B cell (primary cell): ENCODE data around the gene SSUH2. TPM values are rescaled to one million over a fixed set of nuclear protein-coding genes. Genes with fewer than 3 reads are reported as not detected.

Experiments
- ATAC-seq: fragments of 200-7000 bp; cut with Tn5 transposase; one replicate; pipeline ENCODE4 v1.10.0; 2021; ENCODE audit warnings: low read depth, mild to moderate bottlenecking, moderate number of reproducible peaks, moderate library complexity
- CTCF ChIA-PET: fragments of 350-600 bp; sonication (Branson Sonifier 250); formaldehyde crosslinking; loops from one replicate; lab custom pipeline; 2021; ENCODE audit warnings: antibody characterized with exemption, inconsistent platforms; lab: Charles Lee
- POLR2A ChIA-PET: fragments of 350-600 bp; sonication (Branson Sonifier 250); formaldehyde crosslinking; loops from one replicate; lab custom pipeline; 2021; ENCODE audit warnings: antibody characterized with exemption; lab: Charles Lee
- DNase-seq: peaks from one replicate; pipeline ENCODE4 v3.0.0; 2013
- H2AFZ ChIP-seq: 2 replicates; pipeline ENCODE4 v1.6.1; 2012; ENCODE audit warnings: mild to moderate bottlenecking, low read depth, low read length; ENCODE audit not compliant: insufficient read depth, poor library complexity, severe bottlenecking
- H3K27ac ChIP-seq, 2 donors: 1 replicate in 1 of 2; 2 replicates in 1 of 2; pipeline ENCODE4 v1.5.1; 2012 to 2013; ENCODE audit warnings: low read length in 2 of 2, mild to moderate bottlenecking in 2 of 2, moderate library complexity in 1 of 2
- H3K27me3 ChIP-seq, 4 experiments: fragments of 200-600 bp in 1 of 4; sonication (generic) in 1 of 4; replicated peaks in 1 of 4; 1 replicate in 2 of 4; 2 replicates in 2 of 4; pipeline versions ENCODE4 v1.6.1 to v1.7.0; 2013 to 2016; ENCODE audit warnings: low read length in 3 of 4, mild to moderate bottlenecking in 2 of 4, mixed read lengths in 1 of 4, moderate library complexity in 1 of 4; ENCODE audit not compliant: insufficient read depth in 4 of 4, control insufficient read depth in 3 of 4; ENCODE audit errors: control extremely low read depth in 1 of 4
- H3K36me3 ChIP-seq, 2 experiments: replicated peaks in 1 of 2; 1 replicate in 1 of 2; 2 replicates in 1 of 2; pipeline versions ENCODE4 v1.6.1 to v1.7.1; 2013; ENCODE audit warnings: low read length in 1 of 2; ENCODE audit not compliant: insufficient read depth in 2 of 2, control insufficient read depth in 1 of 2; ENCODE audit errors: control extremely low read depth in 1 of 2, extremely low read depth in 1 of 2
- H3K4me1 ChIP-seq, 2 donors: fragments of 200-600 bp in 1 of 2; sonication (generic) in 1 of 2; 1 replicate in 1 of 2; 2 replicates in 1 of 2; pipeline versions ENCODE4 v1.5.1 to v1.6.1; 2013 to 2017; ENCODE audit warnings: low read length in 2 of 2; ENCODE audit not compliant: control insufficient read depth in 2 of 2, insufficient read depth in 2 of 2
- H3K4me2 ChIP-seq: replicated peaks from 2 replicates; pipeline ENCODE3; 2012; ENCODE audit warnings: mild to moderate bottlenecking, low read depth, low read length; ENCODE audit not compliant: poor library complexity, severe bottlenecking
- H3K4me3 ChIP-seq, 5 experiments: fragments of 200-600 bp in 1 of 5; sonication (generic) in 1 of 5; 1 replicate in 3 of 5; 2 replicates in 2 of 5; pipeline versions ENCODE4 v1.5.1 to v1.7.0; 2011 to 2016; ENCODE audit warnings: low read length in 4 of 5, mild to moderate bottlenecking in 4 of 5, low read depth in 2 of 5, control low read depth in 1 of 5, moderate library complexity in 1 of 5; ENCODE audit not compliant: insufficient read depth in 1 of 5; ENCODE audit errors: control extremely low read depth in 1 of 5, extremely low read depth in 1 of 5
- H3K79me2 ChIP-seq: fragments of 200-600 bp; sonication (generic); one replicate; pipeline ENCODE4 v1.6.0; 2016; ENCODE audit warnings: low read length; ENCODE audit not compliant: control insufficient read depth, insufficient read depth
- H3K9ac ChIP-seq: fragments of 200-600 bp; sonication (generic); 2 replicates; pipeline ENCODE4 v1.6.1; 2017; ENCODE audit warnings: mild to moderate bottlenecking, low read length, moderate library complexity
- H3K9me3 ChIP-seq, 3 donors: one replicate each; pipeline versions ENCODE4 v1.6.1 to v1.7.1; 2013; ENCODE audit warnings: low read length in 2 of 3; ENCODE audit not compliant: control insufficient read depth in 2 of 3, insufficient read depth in 1 of 3; ENCODE audit errors: control extremely low read depth in 1 of 3
- H4K20me1 ChIP-seq: 2 replicates; pipeline ENCODE4 v1.6.0; 2012; ENCODE audit warnings: mild to moderate bottlenecking, low read length; ENCODE audit not compliant: insufficient read depth, control insufficient read depth, poor library complexity, severe bottlenecking
- H3K27ac Mint-ChIP-seq: one replicate; pipeline ENCODE4 v1.8.0; 2021; ENCODE audit warnings: mixed read lengths
- H3K27me3 Mint-ChIP-seq: one replicate; pipeline ENCODE4 v1.8.0; 2021; ENCODE audit warnings: mixed read lengths
- H3K4me1 Mint-ChIP-seq: one replicate; pipeline ENCODE4 v1.8.0; 2021; ENCODE audit warnings: mixed read lengths
- H3K4me3 Mint-ChIP-seq: one replicate; pipeline ENCODE4 v1.8.0; 2021; ENCODE audit warnings: mixed read lengths
- H3K9me3 Mint-ChIP-seq: one replicate; pipeline ENCODE4 v1.8.0; 2022; ENCODE audit warnings: mixed read lengths; ENCODE audit not compliant: insufficient read depth
- EZH2 ChIP-seq: IDR thresholded peaks from 2 replicates; pipeline ENCODE4 v1.6.1; 2012; ENCODE audit warnings: borderline replicate concordance, low read depth, mild to moderate bottlenecking, moderate library complexity, low read length; ENCODE audit not compliant: insufficient read depth, poor library complexity, severe bottlenecking
- WGBS: methylation state at CpG from one replicate; pipeline ENCODE4 v1.1.5; 2013; ENCODE audit warnings: missing lambda C conversion rate; ENCODE audit not compliant: insufficient coverage; 5-methylcytosine and 5-hydroxymethylcytosine counted together
- intact Hi-C: fragments of 100-400 bp; cut with micrococcal nuclease; formaldehyde crosslinking; loops from one replicate; pipeline ENCODE4 v1.10.0; 2022
- polyA plus RNA-seq: library from polyadenylated mRNA; depleted of rRNA; stranded (reverse); fragments of >200 nt; gene quantifications from 2 replicates; pipeline ENCODE4 v1.2.3, GENCODE V29; 2012
- total RNA-seq, 2 donors: library from RNA; stranded (reverse); fragments of 120-200 nt in 1 of 2; gene quantifications; 1 replicate in 1 of 2; 2 replicates in 1 of 2; pipeline versions ENCODE4 v1.2.3 to v1.2.4, GENCODE V29; 2013 to 2022
- TF ChIP-seq, protein P1 (sequence below): fragments of 200-600 bp; IDR thresholded peaks from one replicate; pipeline ENCODE4 v1.8.0; 2022; ENCODE audit warnings: antibody characterized with exemption, mild to moderate bottlenecking

The SSUH2 gene
- total and polyA plus RNA-seq, 2 donors (not counting 1 experiment from before 2014, with no cell fraction given) = not detected

DNA sequence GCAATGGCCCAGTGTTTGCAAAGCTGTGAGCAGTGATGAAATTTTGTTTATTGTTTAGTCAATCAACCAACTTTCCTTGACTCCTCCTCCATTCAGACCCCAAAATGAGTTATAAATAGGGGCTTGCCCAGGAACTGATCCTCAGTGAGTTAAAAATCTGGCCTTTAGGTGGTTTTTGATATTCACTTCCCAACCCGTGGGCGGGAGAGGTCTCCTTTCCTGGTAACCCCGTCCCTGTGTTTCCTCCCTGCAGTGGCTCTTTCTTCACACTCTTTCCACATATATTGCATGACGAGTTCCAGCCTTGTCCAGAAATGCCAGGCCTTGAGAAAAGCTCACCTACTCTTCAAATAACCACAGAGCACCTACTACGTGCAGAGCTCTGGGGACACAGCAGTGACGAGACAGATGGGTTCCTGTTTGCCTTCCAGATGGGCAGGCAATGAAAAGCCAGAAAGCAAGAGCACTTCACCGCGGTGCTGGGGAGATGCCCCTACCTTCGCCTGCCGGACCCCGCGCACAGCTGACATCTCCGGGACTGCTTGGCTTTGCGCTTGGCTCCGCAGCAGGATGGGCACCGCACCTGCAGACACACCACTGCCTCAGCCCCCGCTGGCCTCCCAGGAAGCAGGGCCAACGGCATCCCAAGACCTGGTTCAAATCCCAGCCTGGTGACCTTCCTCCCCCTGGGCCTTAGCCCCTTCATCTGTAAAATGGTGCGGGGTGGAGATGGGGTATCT, 17.2 kb downstream of the SSUH2 start:
- peaks cover 0 to 12% of the 10 kb centered on the region in 2 donors for H3K4me1 ChIP-seq
- intact Hi-C loops = no loop called here
- no peak overlapping the region for H3K4me3 ChIP-seq
- no peak overlapping the region for H3K27ac ChIP-seq
- DNase-seq (no peak), ATAC-seq (no peak)
- TF ChIP-seq EZH2 = no peak
- TF ChIP-seq, protein P1, sequence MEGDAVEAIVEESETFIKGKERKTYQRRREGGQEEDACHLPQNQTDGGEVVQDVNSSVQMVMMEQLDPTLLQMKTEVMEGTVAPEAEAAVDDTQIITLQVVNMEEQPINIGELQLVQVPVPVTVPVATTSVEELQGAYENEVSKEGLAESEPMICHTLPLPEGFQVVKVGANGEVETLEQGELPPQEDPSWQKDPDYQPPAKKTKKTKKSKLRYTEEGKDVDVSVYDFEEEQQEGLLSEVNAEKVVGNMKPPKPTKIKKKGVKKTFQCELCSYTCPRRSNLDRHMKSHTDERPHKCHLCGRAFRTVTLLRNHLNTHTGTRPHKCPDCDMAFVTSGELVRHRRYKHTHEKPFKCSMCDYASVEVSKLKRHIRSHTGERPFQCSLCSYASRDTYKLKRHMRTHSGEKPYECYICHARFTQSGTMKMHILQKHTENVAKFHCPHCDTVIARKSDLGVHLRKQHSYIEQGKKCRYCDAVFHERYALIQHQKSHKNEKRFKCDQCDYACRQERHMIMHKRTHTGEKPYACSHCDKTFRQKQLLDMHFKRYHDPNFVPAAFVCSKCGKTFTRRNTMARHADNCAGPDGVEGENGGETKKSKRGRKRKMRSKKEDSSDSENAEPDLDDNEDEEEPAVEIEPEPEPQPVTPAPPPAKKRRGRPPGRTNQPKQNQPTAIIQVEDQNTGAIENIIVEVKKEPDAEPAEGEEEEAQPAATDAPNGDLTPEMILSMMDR = no peak
- H2AFZ ChIP-seq = no peak overlapping the region
- H3K27me3 Mint-ChIP-seq = peaks cover 12% of the 10 kb centered on the region
- no peak overlapping the region for H3K4me2 ChIP-seq
- H3K9ac ChIP-seq = no peak overlapping the region
- H3K4me3 Mint-ChIP-seq = no peak overlapping the region
- H3K9me3 ChIP-seq = no peaks in the 10 kb centered on the region
- peaks cover 0 to 11% (median 0%) of the 10 kb centered on the region in 4 experiments for H3K27me3 ChIP-seq
- WGBS = 90% methylated on average over 16 of the region's 19 CpGs
- H4K20me1 ChIP-seq = no peaks in the 10 kb centered on the region
- ChIA-PET POLR2A (no interaction called here), CTCF (no interaction called here)
- H3K27ac Mint-ChIP-seq = no peak overlapping the region
- H3K79me2 ChIP-seq = no peaks in the 10 kb centered on the region
- H3K9me3 Mint-ChIP-seq = no peaks in the 10 kb centered on the region
- H3K4me1 Mint-ChIP-seq = peaks cover 15% of the 10 kb centered on the region
- no peaks in the 10 kb centered on the region for H3K36me3 ChIP-seq

DNA sequence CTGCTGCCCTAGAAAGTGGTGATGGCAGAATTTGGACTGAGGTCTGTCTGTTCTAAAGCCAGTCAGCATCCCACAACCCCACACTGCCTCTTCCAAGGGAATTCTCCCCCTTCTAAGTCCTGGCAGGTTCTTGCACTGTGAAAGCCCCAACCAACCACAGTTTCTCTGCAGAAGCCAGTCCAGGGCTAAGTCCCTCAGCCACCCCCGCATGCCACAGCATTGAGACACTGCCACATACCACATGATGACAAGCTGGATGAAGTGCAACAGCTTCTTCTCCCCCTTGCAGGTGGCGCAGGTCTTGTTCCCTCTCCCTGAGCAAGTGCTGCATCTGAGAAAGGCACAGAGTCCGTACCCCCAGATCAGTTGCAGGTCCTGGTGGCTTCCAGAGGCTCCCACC, 18.6 kb downstream of the SSUH2 start:
- no peaks in the 10 kb centered on the region for H3K36me3 ChIP-seq
- H3K27ac ChIP-seq = no peak overlapping the region
- Mint-ChIP-seq H3K4me3 (no peak overlapping the region), H3K27ac (no peak overlapping the region), H3K9me3 (no peaks in the 10 kb centered on the region), H3K4me1 (peaks cover 15% of the 10 kb centered on the region), H3K27me3 (peaks cover 2% of the 10 kb centered on the region)
- no peak overlapping the region for H3K4me2 ChIP-seq
- ATAC-seq = no peak
- H2AFZ ChIP-seq = no peak overlapping the region
- H3K9ac ChIP-seq = no peak overlapping the region
- intact Hi-C loops = no loop called here
- no peak for DNase-seq
- H3K9me3 ChIP-seq = no peaks in the 10 kb centered on the region
- ChIA-PET CTCF (interaction anchor here (0.9 kb wide), 1 partner anchor 143 kb away, joined by 3 read pairs; the partner anchor contains the start of gene OXTR), POLR2A (no interaction called here)
- WGBS = 76% methylated on average over 3 of the region's 3 CpGs
- peaks cover 0 to 12% of the 10 kb centered on the region in 2 donors for H3K4me1 ChIP-seq
- peaks cover 0 to 10% (median 0%) of the 10 kb centered on the region in 4 experiments for H3K27me3 ChIP-seq
- H4K20me1 ChIP-seq = no peaks in the 10 kb centered on the region
- no peak overlapping the region for H3K4me3 ChIP-seq
- H3K79me2 ChIP-seq = no peaks in the 10 kb centered on the region
- no peak for TF ChIP-seq EZH2
- TF ChIP-seq, protein P1 = no peak
